GM19099 (cell line): ENCODE results near the gene CLEC20A.

ENCODE experiments used
- POLR2A ChIP-seq: IDR thresholded peaks from 3 replicates; pipeline ENCODE4 v1.6.1; 2011; ENCODE audit warnings: low read depth; ENCODE audit not compliant: insufficient read length; ENCODE audit errors: extremely low read depth

Gene CLEC20A

DNA sequence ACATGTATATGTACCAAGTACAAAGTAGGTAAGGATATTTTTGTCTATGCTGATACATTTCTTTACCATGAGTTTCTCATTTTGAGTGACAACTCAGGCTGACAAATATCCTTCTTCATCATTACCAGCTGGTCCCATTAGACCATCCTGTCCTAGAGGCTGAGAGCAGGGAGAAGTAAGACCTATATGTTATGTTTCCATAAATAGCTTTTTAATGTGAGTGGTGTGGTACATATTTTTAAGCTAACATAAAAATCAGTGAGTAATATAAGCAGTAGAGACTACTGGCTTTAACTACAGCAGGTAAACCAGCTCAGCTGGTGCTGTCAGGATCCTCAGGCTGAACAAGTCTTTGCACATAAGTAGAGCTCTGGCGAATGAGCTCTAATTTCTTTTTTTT lies 62.4 kb downstream of the CLEC20A start:
- TF ChIP-seq POLR2A = no peak
